IMR-90 (cell line): Measurements from ENCODE around the gene ZNF497. TPM values are rescaled to one million over a fixed set of nuclear protein-coding genes. Genes with fewer than 3 reads are reported as not detected.

Source experiments
- ATAC-seq: fragments of 200-7000 bp; cut with Tn5 transposase; 2 replicates; pipeline ENCODE4 v1.9.1; 2020; ENCODE audit warnings: low read depth, mild to moderate bottlenecking, moderate library complexity
- BruUV-seq: library from RNA; stranded (reverse); fragments of 400-500 nt; replicated peaks from 2 replicates; lab custom pipeline; 2021; lab: Mats Ljungman, UMichigan
- CTCF ChIA-PET: fragments of 300-600 bp; formaldehyde crosslinking; extraction: SDS; loops from one replicate; lab custom pipeline; 2021; ENCODE audit warnings: antibody characterized with exemption; lab: Yijun Ruan, JAX
- POLR2A ChIA-PET: fragments of 300-600 bp; sonication (Branson Sonifier 250); formaldehyde crosslinking; loops from one replicate; lab custom pipeline; 2022; ENCODE audit warnings: antibody characterized with exemption; ENCODE audit not compliant: unreplicated experiment; lab: Charles Lee
- DNase-seq: peaks from one replicate; pipeline ENCODE4 v3.0.0; 2013
- H2AFZ ChIP-seq: replicated peaks from 2 replicates; pipeline ENCODE3; 2013; ENCODE audit warnings: low read length, mild to moderate bottlenecking; ENCODE audit not compliant: poor library complexity
- H2AK5ac ChIP-seq: 2 replicates; pipeline ENCODE4 v1.6.1; 2013; ENCODE audit warnings: low read depth, low read length, inconsistent platforms
- H2AK9ac ChIP-seq: replicated peaks from 2 replicates; pipeline ENCODE3; 2013; ENCODE audit warnings: mild to moderate bottlenecking, low read depth, low read length, moderate library complexity; ENCODE audit not compliant: poor library complexity
- H2BK120ac ChIP-seq: 2 replicates; pipeline ENCODE4 v1.6.1; 2013; ENCODE audit warnings: low read depth, low read length, inconsistent platforms
- H2BK15ac ChIP-seq: 3 replicates; pipeline ENCODE4 v1.6.1; 2013; ENCODE audit warnings: low read depth, low read length, inconsistent platforms
- H2BK20ac ChIP-seq: 2 replicates; pipeline ENCODE4 v1.6.1; 2013; ENCODE audit warnings: low read depth, mild to moderate bottlenecking, inconsistent platforms, low read length, moderate library complexity
- H2BK5ac ChIP-seq: 2 replicates; pipeline ENCODE4 v1.6.1; 2013; ENCODE audit warnings: mild to moderate bottlenecking, low read depth, low read length, inconsistent platforms; ENCODE audit not compliant: poor library complexity, severe bottlenecking
- H3K14ac ChIP-seq: replicated peaks from 2 replicates; pipeline ENCODE4 v1.6.1; 2013; ENCODE audit warnings: low read depth, low read length, inconsistent platforms
- H3K18ac ChIP-seq: 2 replicates; pipeline ENCODE4 v1.6.1; 2013; ENCODE audit warnings: low read depth, low read length, control low read depth
- H3K23ac ChIP-seq: 2 replicates; pipeline ENCODE4 v1.6.1; 2013; ENCODE audit warnings: low read depth, low read length, inconsistent platforms
- H3K27ac ChIP-seq: 2 replicates; pipeline ENCODE4 v1.5.1; 2013; ENCODE audit warnings: mild to moderate bottlenecking, control low read depth, low read length; ENCODE audit not compliant: insufficient read depth
- H3K27me3 ChIP-seq: 2 replicates; pipeline ENCODE4 v1.6.1; 2013; ENCODE audit warnings: low read length; ENCODE audit not compliant: control insufficient read depth, insufficient read depth
- H3K36me3 ChIP-seq: 2 replicates; pipeline ENCODE4 v1.6.1; 2013; ENCODE audit warnings: low read length, mixed read lengths; ENCODE audit not compliant: control insufficient read depth, insufficient read depth
- H3K4ac ChIP-seq: 2 replicates; pipeline ENCODE4 v1.6.1; 2013; ENCODE audit warnings: low read depth, low read length, inconsistent platforms
- H3K4me1 ChIP-seq: 2 replicates; pipeline ENCODE4 v1.6.1; 2013; ENCODE audit warnings: low read length, mixed read lengths; ENCODE audit not compliant: control insufficient read depth, insufficient read depth
- H3K4me2 ChIP-seq: 2 replicates; pipeline ENCODE4 v1.6.1; 2013; ENCODE audit warnings: low read depth, mild to moderate bottlenecking, control low read depth, low read length, moderate library complexity
- H3K4me3 ChIP-seq: 2 replicates; pipeline ENCODE4 v1.5.1; 2013; ENCODE audit warnings: low read depth, mild to moderate bottlenecking, control low read depth, low read length, moderate library complexity; ENCODE audit not compliant: insufficient read depth
- H3K56ac ChIP-seq: 2 replicates; pipeline ENCODE4 v1.6.1; 2013; ENCODE audit warnings: low read length, inconsistent platforms; ENCODE audit not compliant: insufficient read depth; ENCODE audit errors: extremely low read depth
- H3K79me1 ChIP-seq, 2 experiments: 2 replicates each; pipeline ENCODE4 v1.6.1; 2013; ENCODE audit warnings: low read length in 2 of 2, inconsistent platforms in 1 of 2, low read depth in 1 of 2
- H3K9ac ChIP-seq: 2 replicates; pipeline ENCODE4 v1.6.1; 2013; ENCODE audit warnings: low read depth, low read length, control low read depth
- H3K9me1 ChIP-seq: 2 replicates; pipeline ENCODE4 v1.6.1; 2013; ENCODE audit warnings: low read length, inconsistent platforms; ENCODE audit not compliant: insufficient read depth
- H3K9me3 ChIP-seq: 2 replicates; pipeline ENCODE4 v1.6.1; 2013; ENCODE audit warnings: low read length; ENCODE audit not compliant: control insufficient read depth, insufficient read depth
- H4K20me1 ChIP-seq: 2 replicates; pipeline ENCODE4 v1.6.1; 2013; ENCODE audit warnings: low read length, inconsistent platforms; ENCODE audit not compliant: insufficient read depth
- H4K5ac ChIP-seq: 2 replicates; pipeline ENCODE4 v1.6.1; 2013; ENCODE audit warnings: mild to moderate bottlenecking, low read depth, low read length, control low read depth
- H4K8ac ChIP-seq, 2 experiments: 2 replicates each; pipeline ENCODE4 v1.6.1; 2013; ENCODE audit warnings: low read depth in 2 of 2, low read length in 2 of 2, control low read depth in 1 of 2, inconsistent platforms in 1 of 2
- H4K91ac ChIP-seq: 2 replicates; pipeline ENCODE4 v1.6.1; 2013; ENCODE audit warnings: low read depth, low read length, inconsistent platforms; ENCODE audit not compliant: insufficient read depth
- BHLHE40 ChIP-seq: fragments of 150-350 bp; IDR thresholded peaks from 2 replicates; pipeline ENCODE4 v1.6.1; 2016; ENCODE audit warnings: mild to moderate bottlenecking, low read depth, low read length
- CEBPB ChIP-seq: IDR thresholded peaks from 2 replicates; pipeline ENCODE4 v1.6.1; 2012; ENCODE audit warnings: low read depth, low read length, improper control_type of control experiment
- CHD1 ChIP-seq: IDR thresholded peaks from 2 replicates; pipeline ENCODE4 v1.6.1; 2012; ENCODE audit warnings: low read depth, low read length, improper control_type of control experiment
- FOS ChIP-seq: fragments of 150-350 bp; IDR thresholded peaks from 2 replicates; pipeline ENCODE4 v1.6.1; 2016; ENCODE audit warnings: low read depth, low read length
- MAFK ChIP-seq: IDR thresholded peaks from 2 replicates; pipeline ENCODE4 v1.6.1; 2012; ENCODE audit warnings: low read depth, low read length, improper control_type of control experiment
- MAZ ChIP-seq: IDR thresholded peaks from 2 replicates; pipeline ENCODE4 v1.6.1; 2012; ENCODE audit warnings: low read depth, mild to moderate bottlenecking, low read length, improper control_type of control experiment, moderate library complexity, borderline replicate concordance
- MXI1 ChIP-seq: IDR thresholded peaks from 2 replicates; pipeline ENCODE4 v1.6.1; 2012; ENCODE audit warnings: low read depth, mild to moderate bottlenecking, low read length, moderate library complexity, borderline replicate concordance
- NFE2L2 ChIP-seq: fragments of 150-350 bp; IDR thresholded peaks from 2 replicates; pipeline ENCODE4 v1.6.1; 2016; ENCODE audit warnings: low read depth, mild to moderate bottlenecking, low read length
- POLR2A ChIP-seq: IDR thresholded peaks from 2 replicates; pipeline ENCODE4 v1.6.1; 2012; ENCODE audit warnings: mild to moderate bottlenecking, low read depth, low read length
- RAD21 ChIP-seq: IDR thresholded peaks from 2 replicates; pipeline ENCODE4 v1.6.1; 2012; ENCODE audit warnings: low read length, improper control_type of control experiment
- RCOR1 ChIP-seq: IDR thresholded peaks from 2 replicates; pipeline ENCODE4 v1.6.1; 2012; ENCODE audit warnings: mild to moderate bottlenecking, low read length, improper control_type of control experiment; ENCODE audit not compliant: insufficient replicate concordance
- RFX5 ChIP-seq: IDR thresholded peaks from 2 replicates; pipeline ENCODE4 v1.8.0; 2012; ENCODE audit warnings: low read depth, mild to moderate bottlenecking, low read length, moderate library complexity
- SMC3 ChIP-seq: fragments of 150-350 bp; IDR thresholded peaks from 2 replicates; pipeline ENCODE4 v1.6.1; 2016; ENCODE audit warnings: low read depth, mild to moderate bottlenecking, antibody characterized with exemption, low read length, moderate library complexity
- WGBS, 2 experiments: methylation state at CpG; one replicate each; pipeline versions ENCODE4 v1.1.5 to v1.1.7; 2013; ENCODE audit warnings: missing lambda C conversion rate in 2 of 2; ENCODE audit not compliant: insufficient read length in 1 of 2; ENCODE audit errors: extremely low coverage in 2 of 2; 5-methylcytosine and 5-hydroxymethylcytosine counted together
- dilution Hi-C: fragments of 300-500 bp; cut with HindIII; formaldehyde crosslinking; loops from one replicate; pipeline ENCODE4 v1.14.3; 2018; ENCODE audit warnings: low sequenced_read_pairs; ENCODE audit not compliant: unreplicated experiment
- in situ Hi-C: fragments of 300-500 bp; cut with MboI; formaldehyde crosslinking; loops from 3 replicates; pipeline ENCODE4 v1.14.3; 2019; ENCODE audit warnings: low sequenced_read_pairs, inconsistent platforms, mixed read lengths
- intact Hi-C: fragments of 100-400 bp; cut with micrococcal nuclease; formaldehyde crosslinking; loops from 2 replicates; pipeline ENCODE4 v1.10.0; 2022
- polyA plus RNA-seq, 3 experiments: library from polyadenylated mRNA; depleted of rRNA; stranded (reverse); fragments of >200 nt; gene quantifications; 2 replicates each; pipeline ENCODE4 v1.2.3, GENCODE V29; 2012; ENCODE audit warnings: low replicate concordance in 1 of 3
- total RNA-seq: library from RNA; depleted of rRNA; stranded (reverse); fragments of >200 nt; gene quantifications from 2 replicates; pipeline ENCODE4 v1.2.3, GENCODE V29; 2012
- TF ChIP-seq, protein P1 (sequence below): conservative IDR thresholded peaks from 2 replicates; pipeline ENCODE4 v1.5.1; 2012; ENCODE audit warnings: mild to moderate bottlenecking, low read depth, low read length, improper control_type of control experiment
- TF ChIP-seq, protein P2 (sequence below): fragments of 150-350 bp; IDR thresholded peaks from 2 replicates; pipeline ENCODE4 v1.6.1; 2017; ENCODE audit warnings: mild to moderate bottlenecking, antibody characterized with exemption, low read length, low read depth
- TF ChIP-seq, protein P3 (sequence below): fragments of 150-350 bp; IDR thresholded peaks from 2 replicates; pipeline ENCODE4 v1.6.1; 2016; ENCODE audit warnings: low read depth, mild to moderate bottlenecking, low read length, moderate library complexity, borderline replicate concordance

The ZNF497 gene
- total and polyA plus RNA-seq, 2 of the 4 experiments (the other 2 are of a cell fraction) = 0.18 to 0.24 TPM

DNA sequence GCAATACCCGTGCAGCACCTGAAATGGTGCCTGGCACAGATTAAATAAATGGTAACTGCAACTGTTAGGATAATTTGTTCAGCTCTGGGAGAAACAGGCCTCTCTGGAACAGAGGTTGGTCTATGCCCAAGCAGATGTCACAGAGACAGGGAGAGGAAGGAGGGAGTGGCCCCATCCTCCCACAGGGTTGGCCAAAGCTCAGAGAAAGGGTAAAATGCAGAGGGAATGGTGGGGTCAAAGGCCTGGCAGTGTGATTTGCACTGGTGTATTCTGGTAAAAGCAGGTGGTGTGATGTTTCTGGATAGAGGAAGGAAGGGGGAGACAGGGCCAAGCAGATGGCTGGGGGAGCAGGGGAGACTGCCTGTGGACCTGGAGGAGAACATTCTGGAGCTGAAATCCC is 26.3 kb downstream of the ZNF497 start:
- in situ Hi-C loops = no loop called here
- Histone ChIP-seq H2BK120ac (no peak overlapping the region), H3K4me1 (no peaks in the 10 kb centered on the region), H2AFZ (no peak overlapping the region), H2BK5ac (no peak overlapping the region), H4K5ac (no peak overlapping the region), H4K91ac (no peak overlapping the region), H3K27me3 (no peaks in the 10 kb centered on the region), H3K4me3 (no peak overlapping the region), H3K4me2 (no peak overlapping the region), H3K23ac (no peak overlapping the region), H2AK9ac (no peak overlapping the region), H4K8ac (no peak overlapping the region), H3K9me3 (peaks cover 15% of the 10 kb centered on the region), H3K18ac (no peak overlapping the region), H3K4ac (no peak overlapping the region), H3K36me3 (peaks cover 42% of the 10 kb centered on the region), H3K79me1 (peaks cover 17 to 40% of the 10 kb centered on the region in 2 experiments; a peak in 3 of 4 replicates), H2AK5ac (no peak overlapping the region), H3K56ac (no peak overlapping the region), H2BK15ac (no peak overlapping the region), H3K27ac (no peak overlapping the region), H3K14ac (no peak overlapping the region), H3K9ac (no peak overlapping the region), H3K9me1 (0 out of 2 replicates have a peak, but pooled peaks cover 3% of the 10 kb centered on the region), H2BK20ac (no peak overlapping the region), H4K20me1 (peaks cover 6% of the 10 kb centered on the region; the same call in 1 of the 2 replicates)
- no peak for DNase-seq
- POLR2A ChIA-PET = no interaction called here
- CTCF ChIA-PET = no interaction called here
- ATAC-seq = no peak
- BruUV-seq = no TSS peak
- TF ChIP-seq POLR2A = no peak
- TF ChIP-seq, protein P1, sequence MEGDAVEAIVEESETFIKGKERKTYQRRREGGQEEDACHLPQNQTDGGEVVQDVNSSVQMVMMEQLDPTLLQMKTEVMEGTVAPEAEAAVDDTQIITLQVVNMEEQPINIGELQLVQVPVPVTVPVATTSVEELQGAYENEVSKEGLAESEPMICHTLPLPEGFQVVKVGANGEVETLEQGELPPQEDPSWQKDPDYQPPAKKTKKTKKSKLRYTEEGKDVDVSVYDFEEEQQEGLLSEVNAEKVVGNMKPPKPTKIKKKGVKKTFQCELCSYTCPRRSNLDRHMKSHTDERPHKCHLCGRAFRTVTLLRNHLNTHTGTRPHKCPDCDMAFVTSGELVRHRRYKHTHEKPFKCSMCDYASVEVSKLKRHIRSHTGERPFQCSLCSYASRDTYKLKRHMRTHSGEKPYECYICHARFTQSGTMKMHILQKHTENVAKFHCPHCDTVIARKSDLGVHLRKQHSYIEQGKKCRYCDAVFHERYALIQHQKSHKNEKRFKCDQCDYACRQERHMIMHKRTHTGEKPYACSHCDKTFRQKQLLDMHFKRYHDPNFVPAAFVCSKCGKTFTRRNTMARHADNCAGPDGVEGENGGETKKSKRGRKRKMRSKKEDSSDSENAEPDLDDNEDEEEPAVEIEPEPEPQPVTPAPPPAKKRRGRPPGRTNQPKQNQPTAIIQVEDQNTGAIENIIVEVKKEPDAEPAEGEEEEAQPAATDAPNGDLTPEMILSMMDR = no peak
- no peak for TF ChIP-seq CEBPB
- TF ChIP-seq MAZ = no peak
- TF ChIP-seq NFE2L2 = no peak
- no peak for TF ChIP-seq RCOR1
- TF ChIP-seq RAD21 = no peak
- TF ChIP-seq, protein P2, sequence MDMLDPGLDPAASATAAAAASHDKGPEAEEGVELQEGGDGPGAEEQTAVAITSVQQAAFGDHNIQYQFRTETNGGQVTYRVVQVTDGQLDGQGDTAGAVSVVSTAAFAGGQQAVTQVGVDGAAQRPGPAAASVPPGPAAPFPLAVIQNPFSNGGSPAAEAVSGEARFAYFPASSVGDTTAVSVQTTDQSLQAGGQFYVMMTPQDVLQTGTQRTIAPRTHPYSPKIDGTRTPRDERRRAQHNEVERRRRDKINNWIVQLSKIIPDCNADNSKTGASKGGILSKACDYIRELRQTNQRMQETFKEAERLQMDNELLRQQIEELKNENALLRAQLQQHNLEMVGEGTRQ = no peak
- TF ChIP-seq BHLHE40 = no peak
- TF ChIP-seq, protein P3, sequence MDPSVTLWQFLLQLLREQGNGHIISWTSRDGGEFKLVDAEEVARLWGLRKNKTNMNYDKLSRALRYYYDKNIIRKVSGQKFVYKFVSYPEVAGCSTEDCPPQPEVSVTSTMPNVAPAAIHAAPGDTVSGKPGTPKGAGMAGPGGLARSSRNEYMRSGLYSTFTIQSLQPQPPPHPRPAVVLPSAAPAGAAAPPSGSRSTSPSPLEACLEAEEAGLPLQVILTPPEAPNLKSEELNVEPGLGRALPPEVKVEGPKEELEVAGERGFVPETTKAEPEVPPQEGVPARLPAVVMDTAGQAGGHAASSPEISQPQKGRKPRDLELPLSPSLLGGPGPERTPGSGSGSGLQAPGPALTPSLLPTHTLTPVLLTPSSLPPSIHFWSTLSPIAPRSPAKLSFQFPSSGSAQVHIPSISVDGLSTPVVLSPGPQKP = no peak
- TF ChIP-seq FOS = no peak
- TF ChIP-seq CHD1 = no peak
- TF ChIP-seq SMC3 = no peak
- no peak for TF ChIP-seq MXI1
- TF ChIP-seq MAFK = no peak
- TF ChIP-seq RFX5 = no peak
- intact Hi-C loops = no loop called here
- WGBS, 2 experiments = 100% methylated on average over 1 of the region's 1 CpG; no CpG with 5 or more reads in 1 of the 2 experiments
- dilution Hi-C loops = no loop called here
